ENCODE results near the gene SLC2A13. TPM values are rescaled to one million over a fixed set of nuclear protein-coding genes. Genes with fewer than 3 reads are reported as not detected.

The SLC2A13 gene
- total and polyA plus RNA-seq, 11 donors = 1.9 to 17.6 (median 8.5) TPM

GRCh38 chr12:39920222-39920621 lies 185.7 kb downstream of the SLC2A13 start:
- WGBS, 4 donors = 93 to 96% (median 94%) methylated on average over 4 of the region's 4 CpGs
- no peak for TF ChIP-seq CTCF (IDR thresholded peaks at IDR 0.05)
- TF ChIP-seq POLR2A (IDR thresholded peaks at IDR 0.05) = no peak

GRCh38 chr12:39919790-39920189 lies 186.1 kb downstream of the SLC2A13 start:
- Histone ChIP-seq H3K9me3 (no peaks in the 10 kb centered on the region), H3K27me3 (no peaks in the 10 kb centered on the region), H3K36me3 (no peaks in the 10 kb centered on the region), H3K4me1 (peaks cover 0 to 4% (median 0%) of the 10 kb centered on the region in 12 donors), H3K27ac (no peak overlapping the region), H3K4me3 (no peak overlapping the region)
- intact Hi-C loops (cut with DNase I) = loop anchor here in 1 of 10 donors (10.0 kb wide), 1 partner anchor 45 kb away; no protein-coding TSS in a partner anchor
- no peak for TF ChIP-seq CTCF (IDR thresholded peaks at IDR 0.05)
- no peak for TF ChIP-seq POLR2A (IDR thresholded peaks at IDR 0.05)
- no peak for DNase-seq
- no peak for ATAC-seq
- 95 to 100% (median 97%) methylated on average over 1 of the region's 1 CpG for WGBS, 4 donors

More at GRCh38 chr12:39920222-39920621, 185.7 kb downstream of the SLC2A13 start:
- intact Hi-C loops (cut with DNase I) = loop anchor here in 1 of 10 donors (10.0 kb wide), 1 partner anchor 45 kb away; no protein-coding TSS in a partner anchor
- ATAC-seq = no peak
- H3K4me3 ChIP-seq = no peak overlapping the region
- no peak for DNase-seq
- H3K4me1 ChIP-seq = peaks cover 0 to 4% (median 0%) of the 10 kb centered on the region in 12 donors
- H3K27me3 ChIP-seq = no peaks in the 10 kb centered on the region
- H3K27ac ChIP-seq = no peak overlapping the region
- H3K9me3 ChIP-seq = no peaks in the 10 kb centered on the region
- H3K36me3 ChIP-seq = no peaks in the 10 kb centered on the region

GRCh38 chr12:39915249-39915648 lies 190.6 kb downstream of the SLC2A13 start:
- H3K4me3 ChIP-seq = no peak overlapping the region
- 80 to 86% (median 82%) methylated on average over 3 of the region's 3 CpGs for WGBS, 4 donors
- H3K27me3 ChIP-seq = no peaks in the 10 kb centered on the region
- intact Hi-C loops (cut with DNase I) = no loop called here
- ATAC-seq (no peak), DNase-seq (no peak)
- no peaks in the 10 kb centered on the region for H3K36me3 ChIP-seq
- no peaks in the 10 kb centered on the region for H3K9me3 ChIP-seq
- no peak overlapping the region for H3K27ac ChIP-seq
- no peaks in the 10 kb centered on the region for H3K4me1 ChIP-seq
- TF ChIP-seq POLR2A (IDR thresholded peaks at IDR 0.05) = no peak
- TF ChIP-seq CTCF (IDR thresholded peaks at IDR 0.05) = no peak

- Histone ChIP-seq H3K27ac (no peak overlapping the region), H3K36me3 (no peaks in the 10 kb centered on the region), H3K4me3 (no peak overlapping the region), H3K27me3 (no peaks in the 10 kb centered on the region), H3K4me1 (no peaks in the 10 kb centered on the region), H3K9me3 (no peaks in the 10 kb centered on the region)
- intact Hi-C loops (cut with DNase I) = no loop called here
- peak in 1 of 5 donors; percentile 34 for DNase-seq
- ATAC-seq = peak in 3 of 4 donors; percentile 63 to 83 (median 81)
- 70 to 83% (median 78%) methylated on average over 7 of the region's 7 CpGs for WGBS, 4 donors
- TF ChIP-seq CTCF (IDR thresholded peaks at IDR 0.05) (no peak), POLR2A (IDR thresholded peaks at IDR 0.05) (no peak)
Observed at GRCh38 chr12:39912211-39912980, 193.5 kb downstream of the SLC2A13 start.
